Psoas muscle (tissue), 8 donors: ENCODE measurements around the gene ASPN. TPM values are rescaled to one million over a fixed set of nuclear protein-coding genes. Genes with fewer than 3 reads are reported as not detected.

Source experiments
- ATAC-seq, 4 donors: fragments of 200-7000 bp; cut with Tn5 transposase; one replicate each; pipeline ENCODE4 v1.9.1; 2020; ENCODE audit warnings: moderate library complexity in 3 of 4, mild to moderate bottlenecking in 2 of 4
- DNase-seq, 2 donors: peaks; one replicate each; pipeline ENCODE4 v3.0.0-alpha.2; 2020
- H3K27ac ChIP-seq: fragments of 200-600 bp; one replicate; pipeline ENCODE4 v1.8.0; 2022
- H3K27me3 ChIP-seq, 3 donors: fragments of 200-600 bp in 1 of 3; one replicate each; pipeline versions ENCODE4 v1.6.1 to v1.8.0; 2013 to 2022; ENCODE audit warnings: low read length in 2 of 3, mild to moderate bottlenecking in 2 of 3, moderate library complexity in 1 of 3; ENCODE audit not compliant: insufficient read depth in 3 of 3
- H3K36me3 ChIP-seq, 2 donors: fragments of 200-600 bp in 1 of 2; one replicate each; pipeline versions ENCODE4 v1.6.1 to v1.8.0; 2013 to 2022; ENCODE audit warnings: low read depth in 1 of 2, mild to moderate bottlenecking in 1 of 2, moderate library complexity in 1 of 2; ENCODE audit not compliant: insufficient read depth in 1 of 2
- H3K4me1 ChIP-seq: fragments of 200-600 bp; one replicate; pipeline ENCODE4 v1.8.0; 2022
- H3K4me3 ChIP-seq: fragments of 200-600 bp; one replicate; pipeline ENCODE4 v1.8.0; 2022; ENCODE audit warnings: mild to moderate bottlenecking
- H3K9me3 ChIP-seq: fragments of 200-600 bp; one replicate; pipeline ENCODE4 v1.8.0; 2022
- CTCF ChIP-seq: fragments of 200-600 bp; IDR thresholded peaks from one replicate; pipeline ENCODE4 v1.8.0; 2022; ENCODE audit warnings: antibody characterized with exemption
- WGBS, 3 donors: extraction: QIAGEN DNeasy Blood & Tissue Kit; methylation state at CpG; one replicate each; pipeline versions ENCODE4 v1.1.6 to v1.1.7; 2013; 5-methylcytosine and 5-hydroxymethylcytosine counted together
- intact Hi-C, 2 donors: fragments of 100-400 bp; cut with DNase I; formaldehyde crosslinking; loops; one replicate each; pipeline versions ENCODE4 v1.11.0 to v1.14.2; 2022
- polyA plus RNA-seq, 3 donors: library from polyadenylated mRNA; stranded (reverse); fragments of 200-250 nt; gene quantifications; one replicate each; pipeline ENCODE4 v1.2.3, GENCODE V29; 2013
- total RNA-seq, 4 donors: library from RNA; stranded (reverse); fragmentation: NEBNext Ultra II Directional in 2 of 4; extraction: Animal tissue kit (Norgen Biotek cat#: 25700) in 2 of 4; gene quantifications; one replicate each; pipeline versions ENCODE4 v1.2.1 to v1.2.4, GENCODE V29; 2021 to 2023
- donor health status: healthy with polysubstance abuse.
- donor health status: DM: no; HTN: no; CAD: no; lungs with moderate emphysema.
- donor health status: Bipolar disorder and iron deficiency.
- donor health status: healthy.
- donor health status: DM: yes; HTN: yes; CAD: no.
- donor health status: DM: no; HTN: no; CAD: no.
- donor health status: DM: no; HTN: no; CAD: no.
- donor health status: DM: yes; HTN: yes; CAD: no.

The ASPN gene
- total and polyA plus RNA-seq, 7 donors, result 0.52 to 5.7 (median 1.2) TPM

GRCh38 chr9:92440751-92441046 lies 41.6 kb downstream of the ASPN start:
- no peak for DNase-seq
- Histone ChIP-seq H3K4me3 (no peak overlapping the region), H3K9me3 (no peaks in the 10 kb centered on the region), H3K27me3 (no peaks in the 10 kb centered on the region), H3K27ac (no peak overlapping the region), H3K4me1 (peaks cover 8% of the 10 kb centered on the region), H3K36me3 (no peaks in the 10 kb centered on the region)
- ATAC-seq, result no peak
- intact Hi-C loops, result loop anchor here in 1 of 2 donors (5.0 kb wide), 1 partner anchor 98 kb away; no protein-coding TSS in a partner anchor
- TF ChIP-seq CTCF, result no peak
- WGBS, 3 donors, result 91 to 94% (median 92%) methylated on average over 6 of the region's 6 CpGs

- peak; percentile 99 to 100 (median 100) for ATAC-seq
- intact Hi-C loops, result loop anchor here in 1 of 2 donors (5.0 kb wide), 1 partner anchor 98 kb away; no protein-coding TSS in a partner anchor
- 54 to 70% (median 61%) methylated on average over 5 of the region's 5 CpGs for WGBS, 3 donors
- H3K4me1 ChIP-seq, result peaks cover 8% of the 10 kb centered on the region
- peak overlapping the region; percentile 56 for H3K27ac ChIP-seq
- H3K4me3 ChIP-seq, result no peak overlapping the region
- H3K9me3 ChIP-seq, result no peaks in the 10 kb centered on the region
- DNase-seq, result no peak
- H3K27me3 ChIP-seq, result no peaks in the 10 kb centered on the region
- H3K36me3 ChIP-seq, result no peaks in the 10 kb centered on the region
- no peak for TF ChIP-seq CTCF
Observed at GRCh38 chr9:92439921-92440750, 42.2 kb downstream of the ASPN start.

- Histone ChIP-seq H3K27me3 (no peaks in the 10 kb centered on the region), H3K36me3 (no peaks in the 10 kb centered on the region), H3K9me3 (no peaks in the 10 kb centered on the region), H3K27ac (no peak overlapping the region), H3K4me1 (peaks cover 8% of the 10 kb centered on the region), H3K4me3 (no peak overlapping the region)
- peak in 1 of 4 donors; percentile 40 for ATAC-seq
- peak; percentile 22 for TF ChIP-seq CTCF
- intact Hi-C loops, result no loop called here
- no peak for DNase-seq
- 85 to 89% (median 88%) methylated on average over 5 of the region's 5 CpGs for WGBS, 3 donors
Observed at GRCh38 chr9:92438900-92439526, 43.3 kb downstream of the ASPN start.

GRCh38 chr9:92435263-92435662 lies 47.0 kb downstream of the ASPN start:
- Histone ChIP-seq H3K27ac (no peak overlapping the region), H3K36me3 (no peaks in the 10 kb centered on the region), H3K9me3 (no peaks in the 10 kb centered on the region), H3K27me3 (no peaks in the 10 kb centered on the region), H3K4me3 (no peak overlapping the region), H3K4me1 (peaks cover 8% of the 10 kb centered on the region)
- intact Hi-C loops, result no loop called here
- TF ChIP-seq CTCF, result no peak
- no peak for ATAC-seq
- 90 to 97% (median 95%) methylated on average over 1 of the region's 1 CpG for WGBS, 3 donors
- DNase-seq, result no peak
